ENCODE results near the gene RNF121.
A peak's percentile ranks its signal among the peaks of the same experiment; 100 is the strongest.
"Not testable (repeated sequence)": the region's sequence is repeated elsewhere in the genome, so short reads cannot be mapped to it uniquely, and the experiment has no call there.

The RNF121 gene

GRCh38 chr11:71928737-71929443 lies at the start of gene RNF121:
Gene RNF121 (plus strand): TSS chr11:71929046. CDS start chr11:71929062, 16 bp downstream.
- Mint-ChIP-seq H3K27ac (peak within 1 kb of the TSS; percentile 98), H3K4me3 (peak within 1 kb of the TSS; percentile 99), H3K36me3 (ENCODE audit: low read depth) (peaks cover 14% of the 10 kb centered on the region), H3K4me1 (peaks cover 46% of the 10 kb centered on the region), H3K9me3 (no peaks in the 10 kb centered on the region), H3K27me3 (no peaks in the 10 kb centered on the region)
- ATAC-seq, result peak; percentile 93
- peak; percentile 98 for DNase-seq

- not testable (repeated sequence) for H3K4me3 Mint-ChIP-seq; H3K27me3 Mint-ChIP-seq; H3K9me3 Mint-ChIP-seq; H3K27ac Mint-ChIP-seq; ATAC-seq; H3K36me3 Mint-ChIP-seq (ENCODE audit: low read depth); DNase-seq; H3K4me1 Mint-ChIP-seq
Observed at GRCh38 chr11:71885806-71886205, 43.0 kb upstream of the RNF121 start.

- not testable (repeated sequence) for H3K27ac Mint-ChIP-seq, DNase-seq
Observed at GRCh38 chr11:71888335-71889010, 40.4 kb upstream of the RNF121 start.

GRCh38 chr11:71889181-71889872 lies 39.5 kb upstream of the RNF121 start:
- not testable (repeated sequence) for H3K9me3 Mint-ChIP-seq; DNase-seq; H3K36me3 Mint-ChIP-seq (ENCODE audit: low read depth); H3K27me3 Mint-ChIP-seq; H3K27ac Mint-ChIP-seq; H3K4me3 Mint-ChIP-seq; H3K4me1 Mint-ChIP-seq; ATAC-seq

More at GRCh38 chr11:71888335-71889010, 40.4 kb upstream of the RNF121 start:
- not testable (repeated sequence) for H3K27me3 Mint-ChIP-seq; H3K9me3 Mint-ChIP-seq; H3K4me3 Mint-ChIP-seq; H3K4me1 Mint-ChIP-seq; ATAC-seq; H3K36me3 Mint-ChIP-seq (ENCODE audit: low read depth)

GRCh38 chr11:71895961-71896360 lies 32.9 kb upstream of the RNF121 start:
- no peak for DNase-seq
- no peak for ATAC-seq
- Mint-ChIP-seq H3K4me1 (no peaks in the 10 kb centered on the region), H3K4me3 (no peak overlapping the region), H3K9me3 (no peaks in the 10 kb centered on the region), H3K27ac (no peak overlapping the region), H3K36me3 (ENCODE audit: low read depth) (peaks cover 30% of the 10 kb centered on the region), H3K27me3 (no peaks in the 10 kb centered on the region)

- not testable (repeated sequence) for ATAC-seq, H3K9me3 Mint-ChIP-seq, H3K4me3 Mint-ChIP-seq, H3K27ac Mint-ChIP-seq, H3K27me3 Mint-ChIP-seq, DNase-seq, H3K4me1 Mint-ChIP-seq
- H3K36me3 Mint-ChIP-seq (ENCODE audit: low read depth), result peaks cover 31% of the 10 kb centered on the region
Observed at GRCh38 chr11:71901137-71901536, 27.7 kb upstream of the RNF121 start.

- H3K27ac Mint-ChIP-seq, result no peak overlapping the region
- peaks cover 12% of the 10 kb centered on the region for H3K4me1 Mint-ChIP-seq
- ATAC-seq, result no peak
- H3K36me3 Mint-ChIP-seq (ENCODE audit: low read depth), result peaks cover 30% of the 10 kb centered on the region
- H3K27me3 Mint-ChIP-seq, result no peaks in the 10 kb centered on the region
- no peaks in the 10 kb centered on the region for H3K9me3 Mint-ChIP-seq
- H3K4me3 Mint-ChIP-seq, result no peak overlapping the region
- DNase-seq, result no peak
Observed at GRCh38 chr11:71908218-71908617, 20.6 kb upstream of the RNF121 start.

- Mint-ChIP-seq H3K36me3 (ENCODE audit: low read depth) (peaks cover 37% of the 10 kb centered on the region), H3K4me1 (peaks cover 16% of the 10 kb centered on the region)
- H3K9me3 Mint-ChIP-seq, ATAC-seq, H3K4me3 Mint-ChIP-seq, H3K27me3 Mint-ChIP-seq, H3K27ac Mint-ChIP-seq, DNase-seq: not testable (repeated sequence)
Observed at GRCh38 chr11:71910775-71911174, 18.1 kb upstream of the RNF121 start.

- ATAC-seq, H3K27me3 Mint-ChIP-seq, H3K4me3 Mint-ChIP-seq, H3K9me3 Mint-ChIP-seq: not testable (repeated sequence)
- Mint-ChIP-seq H3K4me1 (peaks cover 16% of the 10 kb centered on the region), H3K36me3 (ENCODE audit: low read depth) (peaks cover 37% of the 10 kb centered on the region), H3K27ac (peak overlapping the region; percentile 76)
- DNase-seq, result peak; percentile 81
Observed at GRCh38 chr11:71911321-71911985, 17.4 kb upstream of the RNF121 start.

GRCh38 chr11:71911986-71912340 lies 16.9 kb upstream of the RNF121 start:
- H3K27ac Mint-ChIP-seq, result peak overlapping the region; percentile 76
- not testable (repeated sequence) for ATAC-seq, DNase-seq, H3K27me3 Mint-ChIP-seq, H3K4me3 Mint-ChIP-seq, H3K9me3 Mint-ChIP-seq
- peaks cover 16% of the 10 kb centered on the region for H3K4me1 Mint-ChIP-seq
- peaks cover 37% of the 10 kb centered on the region for H3K36me3 Mint-ChIP-seq (ENCODE audit: low read depth)

GRCh38 chr11:71913756-71914526 lies 14.9 kb upstream of the RNF121 start:
- Mint-ChIP-seq H3K4me3 (no peak overlapping the region), H3K9me3 (no peaks in the 10 kb centered on the region), H3K27me3 (no peaks in the 10 kb centered on the region), H3K27ac (peak overlapping the region; percentile 20), H3K4me1 (peaks cover 16% of the 10 kb centered on the region), H3K36me3 (ENCODE audit: low read depth) (peaks cover 44% of the 10 kb centered on the region)
- no peak for DNase-seq
- no peak for ATAC-seq

GRCh38 chr11:71914617-71915189 lies 14.1 kb upstream of the RNF121 start:
- H3K36me3 Mint-ChIP-seq (ENCODE audit: low read depth), result peaks cover 46% of the 10 kb centered on the region
- ATAC-seq (no peak), DNase-seq (no peak)
- H3K4me1 Mint-ChIP-seq, result peaks cover 16% of the 10 kb centered on the region
- no peaks in the 10 kb centered on the region for H3K9me3 Mint-ChIP-seq
- no peaks in the 10 kb centered on the region for H3K27me3 Mint-ChIP-seq
- peak overlapping the region; percentile 20 for H3K27ac Mint-ChIP-seq
- no peak overlapping the region for H3K4me3 Mint-ChIP-seq

GRCh38 chr11:71917646-71918140 lies 11.2 kb upstream of the RNF121 start:
- Mint-ChIP-seq H3K4me1 (peaks cover 4% of the 10 kb centered on the region), H3K27ac (no peak overlapping the region), H3K36me3 (ENCODE audit: low read depth) (peaks cover 36% of the 10 kb centered on the region), H3K9me3 (no peaks in the 10 kb centered on the region), H3K27me3 (no peaks in the 10 kb centered on the region), H3K4me3 (no peak overlapping the region)
- DNase-seq (no peak), ATAC-seq (no peak)

Data from activated naive CD8-positive, alpha-beta T cell treated with anti-CD3 and anti-CD28 coated beads, Interleukin-2, amount 50 U/mL, for 24 hours (primary cell).